A673 (cell line): ENCODE measurements around the gene TMEM108. TPM values are rescaled to one million over a fixed set of nuclear protein-coding genes. Genes with fewer than 3 reads are reported as not detected.
A peak's percentile ranks its signal among the peaks of the same experiment; 100 is the strongest.

Experiments used
- BruUV-seq: library from RNA; stranded (reverse); fragments of 400-500 nt; replicated peaks from 2 replicates; lab custom pipeline; 2021; lab: Mats Ljungman, UMichigan
- CTCF ChIA-PET: fragments of 300-600 bp; sonication (Branson Sonifier 250); formaldehyde crosslinking; loops from one replicate; lab custom pipeline; 2022; ENCODE audit warnings: antibody characterized with exemption; lab: Charles Lee
- POLR2A ChIA-PET: fragments of 300-600 bp; sonication (Branson Sonifier 250); formaldehyde crosslinking; loops from one replicate; lab custom pipeline; 2022; ENCODE audit warnings: antibody characterized with exemption; ENCODE audit not compliant: low non-redundant PET; lab: Charles Lee
- DNase-seq: peaks from one replicate; pipeline ENCODE4 v3.0.0-alpha.2; 2015; ENCODE audit warnings: low spot score
- H3K27ac ChIP-seq: fragments of 200-600 bp; sonication (generic); 2 replicates; pipeline ENCODE4 v1.5.1; 2016; ENCODE audit warnings: mixed run types, low read depth, mild to moderate bottlenecking, mixed read lengths, antibody characterized with exemption, low read length; ENCODE audit not compliant: poor library complexity, severe bottlenecking
- H3K27me3 ChIP-seq: fragments of 200-600 bp; sonication (generic); replicated peaks from 2 replicates; pipeline ENCODE4 v1.6.1; 2017; ENCODE audit warnings: mixed run types, low read depth, mild to moderate bottlenecking, mixed read lengths, antibody characterized with exemption, low read length; ENCODE audit not compliant: insufficient read depth, poor library complexity
- H3K36me3 ChIP-seq: fragments of 200-600 bp; sonication (generic); 2 replicates; pipeline ENCODE4 v1.6.1; 2016; ENCODE audit warnings: mixed run types, mild to moderate bottlenecking, mixed read lengths, antibody characterized with exemption, low read length; ENCODE audit not compliant: insufficient read depth, poor library complexity, severe bottlenecking
- H3K4me1 ChIP-seq: fragments of 200-600 bp; sonication (generic); 2 replicates; pipeline ENCODE4 v1.6.1; 2017; ENCODE audit warnings: mixed run types, mild to moderate bottlenecking, mixed read lengths, antibody characterized with exemption, low read length; ENCODE audit not compliant: insufficient read depth, poor library complexity, severe bottlenecking
- H3K4me3 ChIP-seq: fragments of 200-600 bp; sonication (generic); 2 replicates; pipeline ENCODE4 v1.5.1; 2016; ENCODE audit warnings: low read depth, mixed run types, mild to moderate bottlenecking, mixed read lengths, low read length; ENCODE audit not compliant: poor library complexity, severe bottlenecking
- H3K9me3 ChIP-seq: fragments of 200-600 bp; sonication (generic); 2 replicates; pipeline ENCODE4 v1.6.1; 2016; ENCODE audit warnings: mixed run types, low read depth, mild to moderate bottlenecking, mixed read lengths, antibody characterized with exemption, low read length; ENCODE audit not compliant: poor library complexity, severe bottlenecking
- EZH2 ChIP-seq: fragments of 200-600 bp; sonication (generic); IDR thresholded peaks from 2 replicates; pipeline ENCODE4 v1.6.1; 2017; ENCODE audit warnings: borderline replicate concordance, low read depth, mild to moderate bottlenecking, mixed read lengths, antibody characterized with exemption, low read length; ENCODE audit not compliant: poor library complexity, severe bottlenecking
- intact Hi-C: fragments of 100-400 bp; cut with micrococcal nuclease; formaldehyde crosslinking; loops from one replicate; pipeline ENCODE4 v1.10.0; 2022; ENCODE audit not compliant: unreplicated experiment
- total RNA-seq: library from RNA; stranded (reverse); gene quantifications from 2 replicates; pipeline ENCODE4 v1.2.3, GENCODE V29; 2021
- TF ChIP-seq, protein P1 (sequence below): fragments of 300-800, 200-600 bp; sonication (generic); conservative IDR thresholded peaks from 2 replicates; pipeline ENCODE4 v1.5.1; 2017; ENCODE audit warnings: low read depth, mild to moderate bottlenecking, antibody characterized with exemption, low read length, moderate library complexity, mixed read lengths

Gene TMEM108
- total RNA-seq, 1 experiment from 2014 or later, result 0.30 TPM

DNA sequence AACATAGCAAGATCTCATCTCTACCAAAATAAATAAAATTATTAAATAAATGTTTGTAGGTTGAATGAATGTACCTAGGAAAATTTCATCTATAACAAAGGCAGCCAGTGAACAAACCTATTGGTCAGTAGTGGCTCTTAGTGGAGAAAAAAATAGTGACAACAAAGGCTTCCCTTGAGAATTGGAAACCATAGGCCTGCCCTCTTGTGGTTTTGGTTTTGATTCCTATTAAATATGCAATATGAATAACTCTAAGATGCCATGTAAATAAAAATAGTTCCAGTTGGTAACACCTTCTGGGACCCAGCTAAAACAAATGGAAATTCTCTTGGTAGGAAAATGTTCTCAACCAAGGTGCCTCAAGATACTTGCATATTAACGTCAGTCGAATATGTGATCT lies 216.0 kb downstream of the TMEM108 start:
- intact Hi-C loops, result no loop called here
- Histone ChIP-seq H3K27me3 (no peaks in the 10 kb centered on the region), H3K27ac (no peak overlapping the region), H3K4me1 (peaks cover 18% of the 10 kb centered on the region), H3K4me3 (no peak overlapping the region), H3K9me3 (no peaks in the 10 kb centered on the region), H3K36me3 (no peaks in the 10 kb centered on the region)
- TF ChIP-seq EZH2, result no peak
- TF ChIP-seq, protein P1, sequence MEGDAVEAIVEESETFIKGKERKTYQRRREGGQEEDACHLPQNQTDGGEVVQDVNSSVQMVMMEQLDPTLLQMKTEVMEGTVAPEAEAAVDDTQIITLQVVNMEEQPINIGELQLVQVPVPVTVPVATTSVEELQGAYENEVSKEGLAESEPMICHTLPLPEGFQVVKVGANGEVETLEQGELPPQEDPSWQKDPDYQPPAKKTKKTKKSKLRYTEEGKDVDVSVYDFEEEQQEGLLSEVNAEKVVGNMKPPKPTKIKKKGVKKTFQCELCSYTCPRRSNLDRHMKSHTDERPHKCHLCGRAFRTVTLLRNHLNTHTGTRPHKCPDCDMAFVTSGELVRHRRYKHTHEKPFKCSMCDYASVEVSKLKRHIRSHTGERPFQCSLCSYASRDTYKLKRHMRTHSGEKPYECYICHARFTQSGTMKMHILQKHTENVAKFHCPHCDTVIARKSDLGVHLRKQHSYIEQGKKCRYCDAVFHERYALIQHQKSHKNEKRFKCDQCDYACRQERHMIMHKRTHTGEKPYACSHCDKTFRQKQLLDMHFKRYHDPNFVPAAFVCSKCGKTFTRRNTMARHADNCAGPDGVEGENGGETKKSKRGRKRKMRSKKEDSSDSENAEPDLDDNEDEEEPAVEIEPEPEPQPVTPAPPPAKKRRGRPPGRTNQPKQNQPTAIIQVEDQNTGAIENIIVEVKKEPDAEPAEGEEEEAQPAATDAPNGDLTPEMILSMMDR, result no peak
- no TSS peak for BruUV-seq
- CTCF ChIA-PET, result no interaction called here
- POLR2A ChIA-PET, result interaction anchor here (0.5 kb wide), 1 partner anchor 18 kb away, joined by 6 read pairs; no protein-coding TSS in a partner anchor
- no peak for DNase-seq

DNA sequence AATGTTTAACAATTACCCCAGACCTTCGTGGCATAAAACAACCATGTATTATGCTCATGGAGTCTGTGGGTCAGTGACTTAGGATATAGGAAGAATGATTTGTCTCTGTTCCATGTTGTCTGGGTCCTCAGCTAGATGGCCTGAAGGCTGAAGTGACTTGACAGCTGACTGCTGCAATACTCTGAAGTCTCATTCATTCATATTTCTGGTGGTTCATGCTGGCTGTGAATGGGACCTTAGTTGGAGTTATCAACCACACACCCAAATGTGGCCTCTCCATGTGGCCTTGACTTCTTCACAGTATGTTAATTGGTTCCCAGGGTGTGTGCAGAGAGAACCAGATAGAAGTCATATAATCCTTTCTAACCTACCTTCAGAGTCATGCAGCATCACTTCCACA lies 216.5 kb downstream of the TMEM108 start:
- Histone ChIP-seq H3K4me1 (peaks cover 18% of the 10 kb centered on the region), H3K4me3 (no peak overlapping the region), H3K27ac (no peak overlapping the region), H3K9me3 (no peaks in the 10 kb centered on the region), H3K27me3 (no peaks in the 10 kb centered on the region), H3K36me3 (no peaks in the 10 kb centered on the region)
- no peak for DNase-seq
- intact Hi-C loops, result no loop called here
- no TSS peak for BruUV-seq
- TF ChIP-seq, protein P1, result no peak
- no peak for TF ChIP-seq EZH2
- CTCF ChIA-PET, result no interaction called here
- POLR2A ChIA-PET, result interaction anchor here (0.5 to 0.7 kb wide), 2 partner anchors 18 to 51 kb away, joined by 3 to 6 read pairs; no protein-coding TSS in a partner anchor

DNA sequence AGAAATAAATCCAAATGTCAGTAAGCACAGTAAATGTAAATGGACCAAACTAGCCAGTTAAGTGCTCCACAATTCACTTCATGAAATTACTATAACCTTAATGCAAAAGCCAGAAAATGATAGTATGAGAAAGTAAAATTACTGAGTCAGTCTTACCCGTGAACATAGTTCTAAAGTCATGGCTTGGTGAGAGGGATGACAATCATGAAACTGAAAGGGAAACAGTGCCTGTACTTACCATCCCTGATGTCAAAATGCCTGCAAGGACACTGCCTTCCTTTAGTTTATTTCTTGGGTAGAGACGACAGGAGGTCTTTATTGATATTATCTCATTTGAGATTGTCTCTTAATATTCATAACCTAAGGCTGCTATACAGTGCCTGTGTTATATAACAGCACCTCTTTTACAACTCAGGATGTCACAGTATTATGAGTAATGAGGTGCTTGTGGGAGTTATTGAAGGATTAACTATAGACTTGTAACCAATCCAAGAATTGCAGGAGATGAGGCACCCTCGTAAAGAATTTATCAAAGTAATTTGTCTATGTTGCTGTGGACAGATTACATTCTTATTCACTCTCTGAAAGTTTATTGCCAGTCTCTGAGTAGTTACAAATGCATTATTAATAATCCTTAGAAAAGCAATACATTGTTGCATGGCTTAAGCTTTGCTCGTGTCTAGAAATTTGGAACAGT lies 218.7 kb downstream of the TMEM108 start:
- Histone ChIP-seq H3K9me3 (no peaks in the 10 kb centered on the region), H3K4me1 (peaks cover 18% of the 10 kb centered on the region), H3K27ac (no peak overlapping the region), H3K27me3 (peaks cover 10% of the 10 kb centered on the region), H3K36me3 (no peaks in the 10 kb centered on the region), H3K4me3 (no peak overlapping the region)
- no TSS peak for BruUV-seq
- CTCF ChIA-PET, result no interaction called here
- DNase-seq, result peak; percentile 77
- no peak for TF ChIP-seq EZH2
- TF ChIP-seq, protein P1, result no peak
- intact Hi-C loops, result no loop called here
- POLR2A ChIA-PET, result no interaction called here
